HCT116 (cell line): Measurements from ENCODE around the gene SLC6A2. TPM values are rescaled to one million over a fixed set of nuclear protein-coding genes. Genes with fewer than 3 reads are reported as not detected.

Experiments
- ATAC-seq: fragments of 200-7000 bp; cut with Tn5 transposase; 2 replicates; pipeline ENCODE4 v1.9.1; 2020; ENCODE audit warnings: mild to moderate bottlenecking, moderate library complexity
- BruUV-seq: library from RNA; stranded (reverse); fragments of 400-500 nt; replicated peaks from 2 replicates; lab custom pipeline; 2021; lab: Mats Ljungman, UMichigan
- CTCF ChIA-PET: fragments of 300-600 bp; sonication (Branson Sonifier 250); formaldehyde crosslinking; loops from one replicate; lab custom pipeline; 2021; ENCODE audit warnings: antibody characterized with exemption; lab: Charles Lee
- POLR2A ChIA-PET: fragments of 300-600, 350-600 bp; sonication (Branson Sonifier 250); formaldehyde crosslinking; loops from one replicate; lab custom pipeline; 2021; ENCODE audit warnings: antibody characterized with exemption; lab: Charles Lee
- RAD21 ChIA-PET, 2 experiments: fragments of 300-600 bp; sonication (Branson Sonifier 250); formaldehyde crosslinking; loops; one replicate each; lab custom pipeline; 2023; ENCODE audit warnings: low total read pairs in 2 of 2; ENCODE audit not compliant: uncharacterized antibody in 2 of 2, unreplicated experiment in 2 of 2, low non-redundant PET in 1 of 2; lab: Charles Lee
- DNase-seq: peaks from one replicate; pipeline ENCODE4 v3.0.0-alpha.2; 2010; ENCODE audit warnings: low read depth, low spot score
- H2AFZ ChIP-seq: fragments of 200-600 bp; shearing (Covaris generic), sonication (generic); 2 replicates; pipeline ENCODE4 v1.6.1; 2017; ENCODE audit warnings: low read depth, mixed run types, mixed read lengths, antibody characterized with exemption, low read length; ENCODE audit not compliant: poor library complexity, severe bottlenecking
- H3K27ac ChIP-seq: 2 replicates; pipeline ENCODE4 v1.5.1; 2012; ENCODE audit warnings: low read depth, low read length
- H3K27me3 ChIP-seq: fragments of 200-600 bp; sonication (generic); 2 replicates; pipeline ENCODE4 v1.6.1; 2016; ENCODE audit warnings: mixed run types, low read length, mixed read lengths; ENCODE audit not compliant: insufficient read depth
- H3K36me3 ChIP-seq, 2 experiments: fragments of 200-500 bp in 1 of 2; fragments of 200-600 bp in 1 of 2; sonication (Bioruptor generic) in 1 of 2; sonication (generic) in 1 of 2; 2 replicates each; pipeline versions ENCODE4 v1.5.1 to v1.6.1; 2014 to 2016; ENCODE audit warnings: low read length in 2 of 2, inconsistent platforms in 1 of 2, mixed read lengths in 1 of 2, mixed run types in 1 of 2; ENCODE audit not compliant: insufficient read depth in 2 of 2, control insufficient read depth in 1 of 2
- H3K4me1 ChIP-seq, 2 experiments: fragments of 200-600 bp in 1 of 2; sonication (generic) in 1 of 2; 2 replicates each; pipeline versions ENCODE4 v1.5.1 to v1.6.1; 2012 to 2017; ENCODE audit warnings: low read length in 2 of 2, inconsistent platforms in 1 of 2, mild to moderate bottlenecking in 1 of 2, mixed read lengths in 1 of 2, mixed run types in 1 of 2, moderate library complexity in 1 of 2; ENCODE audit not compliant: insufficient read depth in 2 of 2, control insufficient read depth in 1 of 2
- H3K4me2 ChIP-seq: fragments of 200-600 bp; sonication (generic); 2 replicates; pipeline ENCODE4 v1.6.1; 2017; ENCODE audit warnings: mixed run types, low read length, mixed read lengths
- H3K4me3 ChIP-seq, 2 experiments: fragments of 200-600 bp in 1 of 2; sonication (generic) in 1 of 2; replicated peaks in 1 of 2; 2 replicates each; pipeline ENCODE4 v1.5.1; 2011 to 2016; ENCODE audit warnings: low read length in 2 of 2, control low read depth in 1 of 2, low read depth in 1 of 2, mild to moderate bottlenecking in 1 of 2, mixed read lengths in 1 of 2, mixed run types in 1 of 2
- H3K79me2 ChIP-seq: fragments of 200-600 bp; sonication (generic); 2 replicates; pipeline ENCODE4 v1.6.1; 2017; ENCODE audit warnings: mild to moderate bottlenecking, mixed run types, low read length, moderate library complexity, mixed read lengths; ENCODE audit not compliant: insufficient read depth
- H3K9ac ChIP-seq: fragments of 200-600 bp; sonication (generic); 2 replicates; pipeline ENCODE4 v1.6.1; 2016; ENCODE audit warnings: low read length, mixed read lengths
- H3K9me2 ChIP-seq: fragments of 200-600 bp; sonication (generic), shearing (Covaris generic); 2 replicates; pipeline ENCODE4 v1.6.1; 2017; ENCODE audit warnings: mixed run types, mild to moderate bottlenecking, moderate library complexity; ENCODE audit not compliant: insufficient read depth
- H3K9me3 ChIP-seq, 2 experiments: fragments of 200-500 bp in 1 of 2; fragments of 200-600 bp in 1 of 2; sonication (Bioruptor generic) in 1 of 2; sonication (generic) in 1 of 2; 2 replicates each; pipeline ENCODE4 v1.6.1; 2014 to 2017; ENCODE audit warnings: low read length in 2 of 2, mixed read lengths in 2 of 2, inconsistent platforms in 1 of 2, low read depth in 1 of 2, mild to moderate bottlenecking in 1 of 2, mixed run types in 1 of 2, moderate library complexity in 1 of 2; ENCODE audit not compliant: control insufficient read depth in 1 of 2, insufficient read depth in 1 of 2
- H4K20me1 ChIP-seq: fragments of 200-600 bp; sonication (generic), shearing (Covaris generic); 2 replicates; pipeline ENCODE4 v1.6.1; 2017; ENCODE audit warnings: mixed run types, mild to moderate bottlenecking, moderate library complexity; ENCODE audit not compliant: insufficient read depth
- CEBPB ChIP-seq: IDR thresholded peaks from 2 replicates; pipeline ENCODE4 v1.6.1; 2012; ENCODE audit warnings: low read depth
- EZH2 ChIP-seq: fragments of 200-600 bp; sonication (generic); IDR thresholded peaks from 2 replicates; pipeline ENCODE4 v1.6.1; 2017; ENCODE audit warnings: antibody characterized with exemption, mixed run types
- EZH2phosphoT487 ChIP-seq: fragments of 200-600 bp; IDR thresholded peaks from 2 replicates; pipeline ENCODE4 v1.6.1; 2018; ENCODE audit warnings: antibody characterized with exemption, borderline replicate concordance
- JUND ChIP-seq: IDR thresholded peaks from 2 replicates; pipeline ENCODE4 v1.6.1; 2012
- SRF ChIP-seq: IDR thresholded peaks from 2 replicates; pipeline ENCODE4 v1.6.1; 2012; ENCODE audit warnings: low read depth
- YY1 ChIP-seq: IDR thresholded peaks from 2 replicates; pipeline ENCODE4 v1.6.1; 2011; ENCODE audit warnings: low read length, low read depth, moderate library complexity, mild to moderate bottlenecking; ENCODE audit not compliant: insufficient replicate concordance; ENCODE audit errors: extremely low read depth
- ZFX ChIP-seq: fragments of 450-650 bp; IDR thresholded peaks from 2 replicates; pipeline ENCODE4 v1.6.1; 2017
- intact Hi-C: fragments of 100-400 bp; cut with micrococcal nuclease; formaldehyde crosslinking; loops from 2 replicates; pipeline ENCODE4 v1.10.0; 2022
- total RNA-seq: library from RNA; stranded (reverse); gene quantifications from one replicate; pipeline ENCODE4 v1.2.1, GENCODE V29; 2021; ENCODE audit not compliant: unreplicated experiment
- TF ChIP-seq, protein P1 (sequence below), 3 experiments: fragments of 200-600 bp in 1 of 3; sonication (generic) in 1 of 3; IDR thresholded peaks in 2 of 3; conservative IDR thresholded peaks in 1 of 3; 2 replicates each; pipeline ENCODE4 v1.5.1; 2012 to 2017; ENCODE audit warnings: low read depth in 2 of 3, low read length in 2 of 3, antibody characterized with exemption in 1 of 3, borderline replicate concordance in 1 of 3, control low read depth in 1 of 3, mild to moderate bottlenecking in 1 of 3, mixed read lengths in 1 of 3, mixed run types in 1 of 3, moderate library complexity in 1 of 3; ENCODE audit not compliant: insufficient read depth in 1 of 3
- TF ChIP-seq, protein P2 (sequence below): IDR thresholded peaks from 2 replicates; pipeline ENCODE4 v1.6.1; 2012
- TF ChIP-seq, protein P3 (sequence below): IDR thresholded peaks from 2 replicates; pipeline ENCODE4 v1.6.1; 2011; ENCODE audit warnings: mild to moderate bottlenecking, low read length, moderate library complexity; ENCODE audit not compliant: insufficient replicate concordance; ENCODE audit errors: extremely low read depth

The SLC6A2 gene
- total RNA-seq, 1 experiment from 2014 or later: not detected

DNA sequence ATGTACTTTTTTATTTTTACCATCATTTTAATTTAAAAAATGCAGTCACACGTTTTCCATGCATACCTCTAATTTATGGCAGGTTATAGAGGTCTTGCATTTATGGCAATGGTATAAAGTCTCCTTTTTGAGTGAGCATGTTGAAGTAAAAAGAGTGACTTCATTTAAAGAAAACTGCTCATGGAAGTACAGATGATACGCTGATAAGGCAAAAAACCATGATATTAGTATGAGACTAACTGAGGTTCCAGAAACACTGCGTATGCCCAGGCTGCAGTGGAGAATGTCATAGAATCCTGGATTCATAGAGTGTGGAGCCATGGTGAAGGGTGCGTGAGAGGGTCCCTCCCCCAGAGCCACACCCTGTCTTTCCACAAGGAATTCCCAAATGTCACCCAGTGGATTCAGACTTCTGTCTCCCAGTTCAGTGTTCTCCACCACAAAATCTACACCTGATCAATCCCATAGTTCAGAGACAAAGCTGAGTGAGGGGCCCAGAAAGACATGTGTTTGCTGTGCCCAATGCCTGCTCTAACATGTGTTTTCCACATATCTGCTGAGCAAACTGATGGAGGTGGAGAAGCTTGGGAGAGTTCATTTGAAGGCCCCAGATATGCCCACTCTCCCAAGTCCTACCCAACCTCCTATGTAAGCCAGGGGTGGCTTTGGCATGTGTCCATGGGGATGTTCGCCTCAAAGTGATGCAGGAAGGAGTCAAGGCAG is 69.4 kb downstream of the SLC6A2 start:
- Histone ChIP-seq H3K9me3 (no peaks in the 10 kb centered on the region), H3K36me3 (no peaks in the 10 kb centered on the region), H4K20me1 (no peaks in the 10 kb centered on the region), H3K4me3 (no peak overlapping the region), H2AFZ (no peak overlapping the region), H3K79me2 (no peaks in the 10 kb centered on the region), H3K4me1 (no peaks in the 10 kb centered on the region; a peak in 1 of 4 replicates), H3K27me3 (peaks cover 32% of the 10 kb centered on the region), H3K9ac (no peak overlapping the region), H3K4me2 (no peak overlapping the region), H3K27ac (no peak overlapping the region), H3K9me2 (no peaks in the 10 kb centered on the region)
- ATAC-seq (no peak), DNase-seq (no peak)
- no TSS peak for BruUV-seq
- CTCF ChIA-PET: no interaction called here
- intact Hi-C loops: no loop called here
- TF ChIP-seq JUND (no peak), ZFX (no peak), EZH2phosphoT487 (no peak)
- TF ChIP-seq, protein P1, sequence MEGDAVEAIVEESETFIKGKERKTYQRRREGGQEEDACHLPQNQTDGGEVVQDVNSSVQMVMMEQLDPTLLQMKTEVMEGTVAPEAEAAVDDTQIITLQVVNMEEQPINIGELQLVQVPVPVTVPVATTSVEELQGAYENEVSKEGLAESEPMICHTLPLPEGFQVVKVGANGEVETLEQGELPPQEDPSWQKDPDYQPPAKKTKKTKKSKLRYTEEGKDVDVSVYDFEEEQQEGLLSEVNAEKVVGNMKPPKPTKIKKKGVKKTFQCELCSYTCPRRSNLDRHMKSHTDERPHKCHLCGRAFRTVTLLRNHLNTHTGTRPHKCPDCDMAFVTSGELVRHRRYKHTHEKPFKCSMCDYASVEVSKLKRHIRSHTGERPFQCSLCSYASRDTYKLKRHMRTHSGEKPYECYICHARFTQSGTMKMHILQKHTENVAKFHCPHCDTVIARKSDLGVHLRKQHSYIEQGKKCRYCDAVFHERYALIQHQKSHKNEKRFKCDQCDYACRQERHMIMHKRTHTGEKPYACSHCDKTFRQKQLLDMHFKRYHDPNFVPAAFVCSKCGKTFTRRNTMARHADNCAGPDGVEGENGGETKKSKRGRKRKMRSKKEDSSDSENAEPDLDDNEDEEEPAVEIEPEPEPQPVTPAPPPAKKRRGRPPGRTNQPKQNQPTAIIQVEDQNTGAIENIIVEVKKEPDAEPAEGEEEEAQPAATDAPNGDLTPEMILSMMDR (IDR thresholded peaks at IDR 0.05 in 2 of 3, conservative IDR thresholded peaks at IDR 0.05 in 1 of 3; ENCODE audit: borderline replicate concordance in 1 of 3, insufficient read depth in 1 of 3, low read depth in 2 of 3, low read length in 2 of 3): no peak
- POLR2A ChIA-PET: no interaction called here
- RAD21 ChIA-PET: no interaction called here

DNA sequence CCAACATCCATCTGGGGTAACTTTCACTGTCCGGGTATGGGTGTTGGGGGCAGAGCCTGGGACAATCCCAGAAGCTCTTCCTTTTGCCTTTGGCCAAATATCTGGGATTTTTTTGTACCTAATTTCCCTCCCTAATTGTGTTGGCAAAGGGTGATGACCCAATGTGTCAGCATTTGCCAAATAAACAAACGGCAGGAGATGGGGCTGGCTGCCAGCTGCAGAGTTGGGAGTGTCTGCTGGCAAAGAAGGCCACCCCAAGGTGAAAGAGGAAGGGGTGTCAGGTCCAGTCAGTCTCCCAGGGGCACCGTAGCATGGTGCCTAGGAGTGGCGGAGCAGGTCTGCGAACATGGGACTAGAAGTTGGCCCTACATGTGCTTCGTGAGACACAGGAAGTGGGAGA is 73.0 kb downstream of the SLC6A2 start:
- no peak overlapping the region for H3K9ac ChIP-seq
- ChIA-PET POLR2A (no interaction called here), CTCF (no interaction called here), RAD21 (no interaction called here)
- TF ChIP-seq, protein P1 (IDR thresholded peaks at IDR 0.05 in 2 of 3, conservative IDR thresholded peaks at IDR 0.05 in 1 of 3; ENCODE audit: borderline replicate concordance in 1 of 3, insufficient read depth in 1 of 3, low read depth in 2 of 3, low read length in 2 of 3): no peak
- TF ChIP-seq SRF (no peak), CEBPB (no peak), EZH2 (no peak), YY1 (no peak), ZFX (no peak)
- TF ChIP-seq, protein P2, sequence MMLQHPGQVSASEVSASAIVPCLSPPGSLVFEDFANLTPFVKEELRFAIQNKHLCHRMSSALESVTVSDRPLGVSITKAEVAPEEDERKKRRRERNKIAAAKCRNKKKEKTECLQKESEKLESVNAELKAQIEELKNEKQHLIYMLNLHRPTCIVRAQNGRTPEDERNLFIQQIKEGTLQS: no peak
- TF ChIP-seq, protein P3, sequence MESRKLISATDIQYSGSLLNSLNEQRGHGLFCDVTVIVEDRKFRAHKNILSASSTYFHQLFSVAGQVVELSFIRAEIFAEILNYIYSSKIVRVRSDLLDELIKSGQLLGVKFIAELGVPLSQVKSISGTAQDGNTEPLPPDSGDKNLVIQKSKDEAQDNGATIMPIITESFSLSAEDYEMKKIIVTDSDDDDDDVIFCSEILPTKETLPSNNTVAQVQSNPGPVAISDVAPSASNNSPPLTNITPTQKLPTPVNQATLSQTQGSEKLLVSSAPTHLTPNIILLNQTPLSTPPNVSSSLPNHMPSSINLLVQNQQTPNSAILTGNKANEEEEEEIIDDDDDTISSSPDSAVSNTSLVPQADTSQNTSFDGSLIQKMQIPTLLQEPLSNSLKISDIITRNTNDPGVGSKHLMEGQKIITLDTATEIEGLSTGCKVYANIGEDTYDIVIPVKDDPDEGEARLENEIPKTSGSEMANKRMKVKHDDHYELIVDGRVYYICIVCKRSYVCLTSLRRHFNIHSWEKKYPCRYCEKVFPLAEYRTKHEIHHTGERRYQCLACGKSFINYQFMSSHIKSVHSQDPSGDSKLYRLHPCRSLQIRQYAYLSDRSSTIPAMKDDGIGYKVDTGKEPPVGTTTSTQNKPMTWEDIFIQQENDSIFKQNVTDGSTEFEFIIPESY: no peak
- H3K9me2 ChIP-seq: no peaks in the 10 kb centered on the region
- BruUV-seq: no TSS peak
- H2AFZ ChIP-seq: no peak overlapping the region
- H3K27me3 ChIP-seq: peaks cover 10% of the 10 kb centered on the region; the same call in 1 of the 2 replicates
- ATAC-seq (no peak), DNase-seq (no peak)
- no peaks in the 10 kb centered on the region; a peak in 1 of 4 replicates for H3K4me1 ChIP-seq
- H3K4me3 ChIP-seq: no peak overlapping the region
- H3K36me3 ChIP-seq: no peaks in the 10 kb centered on the region
- H3K4me2 ChIP-seq: no peak overlapping the region
- H3K27ac ChIP-seq: no peak overlapping the region
- intact Hi-C loops: no loop called here
- H4K20me1 ChIP-seq: no peaks in the 10 kb centered on the region
- no peaks in the 10 kb centered on the region for H3K79me2 ChIP-seq
- no peaks in the 10 kb centered on the region for H3K9me3 ChIP-seq
